T-cell (primary cell): ENCODE measurements around the gene TCF19. TPM values are rescaled to one million over a fixed set of nuclear protein-coding genes. Genes with fewer than 3 reads are reported as not detected.

Source experiments
- total RNA-seq, 35 experiments: library from RNA in 6 of 35; stranded (reverse) in 6 of 35; fragments of 120-200 nt in 1 of 35; gene quantifications; one replicate each; pipeline versions ENCODE4 v1.2.1 to v1.2.4 and lab custom pipeline; 2013 to 2026

The TCF19 gene
- total RNA-seq, 5 donors from 2014 or later (not counting 1 experiment from before 2014, with no cell fraction given) = 5.9 to 10.8 (median 9.6) TPM

Other genes with a start within 250 kb of the TCF19 start
- gene VARS2, start 244.4 kb upstream of the TCF19 start, total RNA-seq = 10 to 100 TPM; 25.1 to 55.2 (median 40.9) TPM
- under 1 TPM in 2 of 5 donors, not detected in 3; 0.51 to 0.67 TPM for gene SFTA2, start 226.4 kb upstream of the TCF19 start, total RNA-seq
- gene MUCL3, start 217.6 kb upstream of the TCF19 start, total RNA-seq = under 1 TPM in 1 of 5 donors, not detected in 4; 0.09 TPM
- not detected for gene MUC21, start 174.9 kb upstream of the TCF19 start, total RNA-seq
- not detected for gene MUC22, start 148.1 kb upstream of the TCF19 start, total RNA-seq
- gene C6orf15, start 46.0 kb upstream of the TCF19 start, total RNA-seq = not detected
- gene PSORS1C1, start 43.8 kb upstream of the TCF19 start, total RNA-seq = not detected
- gene CDSN, start 38.1 kb upstream of the TCF19 start, total RNA-seq = not detected
- gene PSORS1C2, start 19.5 kb upstream of the TCF19 start, total RNA-seq = not detected
- gene CCHCR1, start 787 bp upstream of the TCF19 start, total RNA-seq = 10 to 100 TPM; 20.7 to 38.6 (median 28.1) TPM
- 1 to 10 TPM in 3 of 5 donors, under 1 TPM in 1, not detected in 1; 0.61 to 3.9 (median 2.9) TPM for gene POU5F1, start 12.1 kb downstream of the TCF19 start, total RNA-seq
- gene HLA-C, start 113.5 kb downstream of the TCF19 start, total RNA-seq = 1,000 to 10,000 TPM; 1,368 to 2,791 (median 2,039) TPM
- 1,000 to 10,000 TPM; 6,093 to 7,629 (median 6,896) TPM for gene HLA-B, start 198.6 kb downstream of the TCF19 start, total RNA-seq
- 10 to 100 TPM in 4 of 5 donors, 1 to 10 TPM in 1; 5.5 to 24.0 (median 14.9) TPM for gene MICA, start 245.0 kb downstream of the TCF19 start, total RNA-seq